ENCODE data around the gene LRRC8B.

LRRC8B gene

GRCh38 chr1:89616844-89617627 is 92.4 kb downstream of the LRRC8B start:
- TF ChIP-seq, protein P1, sequence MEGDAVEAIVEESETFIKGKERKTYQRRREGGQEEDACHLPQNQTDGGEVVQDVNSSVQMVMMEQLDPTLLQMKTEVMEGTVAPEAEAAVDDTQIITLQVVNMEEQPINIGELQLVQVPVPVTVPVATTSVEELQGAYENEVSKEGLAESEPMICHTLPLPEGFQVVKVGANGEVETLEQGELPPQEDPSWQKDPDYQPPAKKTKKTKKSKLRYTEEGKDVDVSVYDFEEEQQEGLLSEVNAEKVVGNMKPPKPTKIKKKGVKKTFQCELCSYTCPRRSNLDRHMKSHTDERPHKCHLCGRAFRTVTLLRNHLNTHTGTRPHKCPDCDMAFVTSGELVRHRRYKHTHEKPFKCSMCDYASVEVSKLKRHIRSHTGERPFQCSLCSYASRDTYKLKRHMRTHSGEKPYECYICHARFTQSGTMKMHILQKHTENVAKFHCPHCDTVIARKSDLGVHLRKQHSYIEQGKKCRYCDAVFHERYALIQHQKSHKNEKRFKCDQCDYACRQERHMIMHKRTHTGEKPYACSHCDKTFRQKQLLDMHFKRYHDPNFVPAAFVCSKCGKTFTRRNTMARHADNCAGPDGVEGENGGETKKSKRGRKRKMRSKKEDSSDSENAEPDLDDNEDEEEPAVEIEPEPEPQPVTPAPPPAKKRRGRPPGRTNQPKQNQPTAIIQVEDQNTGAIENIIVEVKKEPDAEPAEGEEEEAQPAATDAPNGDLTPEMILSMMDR (IDR thresholded peaks at IDR 0.05; ENCODE audit: borderline replicate concordance, control extremely low read depth, extremely low read depth, insufficient read depth, missing control alignments), result no peak
- DNase-seq (ENCODE audit: low spot score), result no peak
- in situ Hi-C loops (cut with MboI; ENCODE audit: low sequenced_read_pairs, unreplicated experiment), result no loop called here

DNA sequence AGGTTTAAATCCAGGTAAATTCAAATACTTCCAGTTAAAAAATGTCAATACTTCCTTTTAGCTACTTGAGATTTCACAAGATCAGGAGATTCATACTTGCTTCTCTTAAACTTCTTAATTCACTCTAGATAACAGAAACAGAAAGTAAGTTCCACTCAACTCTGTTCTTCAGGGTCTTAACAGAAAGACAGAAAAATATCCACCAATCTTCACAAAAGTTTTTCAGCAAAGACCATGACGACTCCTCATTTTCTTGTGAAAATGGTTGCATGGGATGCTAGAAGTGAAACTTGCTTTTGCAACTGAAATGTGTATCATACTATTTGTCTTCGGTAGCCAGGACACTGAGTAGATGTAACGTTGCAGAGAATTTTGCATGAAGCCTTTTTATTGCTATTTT is 96.0 kb downstream of the LRRC8B start:
- no peak for DNase-seq (ENCODE audit: low spot score)
- in situ Hi-C loops (cut with MboI; ENCODE audit: low sequenced_read_pairs, unreplicated experiment), result no loop called here
- TF ChIP-seq, protein P1 (IDR thresholded peaks at IDR 0.05; ENCODE audit: borderline replicate concordance, control extremely low read depth, extremely low read depth, insufficient read depth, missing control alignments), result no peak

DNA sequence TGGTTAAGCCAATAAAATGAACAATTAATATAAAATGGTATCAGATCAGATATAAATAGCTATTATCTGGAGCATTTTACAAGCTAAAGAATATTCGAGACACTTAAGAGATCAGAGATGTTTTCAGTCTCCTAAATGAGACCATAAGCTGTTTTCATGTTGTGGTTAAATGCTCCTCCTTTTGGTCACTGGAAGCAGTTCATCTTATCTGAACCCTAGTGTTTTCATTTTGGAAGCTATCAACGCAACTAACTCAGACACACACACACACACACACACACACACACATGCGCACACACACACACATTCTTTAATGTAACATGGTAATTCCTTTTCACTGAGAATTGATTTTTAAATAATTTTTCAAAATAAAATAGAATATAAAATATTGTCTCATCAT is 98.3 kb downstream of the LRRC8B start:
- in situ Hi-C loops (cut with MboI; ENCODE audit: low sequenced_read_pairs, unreplicated experiment), result no loop called here
- TF ChIP-seq, protein P1 (IDR thresholded peaks at IDR 0.05; ENCODE audit: borderline replicate concordance, control extremely low read depth, extremely low read depth, insufficient read depth, missing control alignments), result no peak
- DNase-seq (ENCODE audit: low spot score), result no peak

DNA sequence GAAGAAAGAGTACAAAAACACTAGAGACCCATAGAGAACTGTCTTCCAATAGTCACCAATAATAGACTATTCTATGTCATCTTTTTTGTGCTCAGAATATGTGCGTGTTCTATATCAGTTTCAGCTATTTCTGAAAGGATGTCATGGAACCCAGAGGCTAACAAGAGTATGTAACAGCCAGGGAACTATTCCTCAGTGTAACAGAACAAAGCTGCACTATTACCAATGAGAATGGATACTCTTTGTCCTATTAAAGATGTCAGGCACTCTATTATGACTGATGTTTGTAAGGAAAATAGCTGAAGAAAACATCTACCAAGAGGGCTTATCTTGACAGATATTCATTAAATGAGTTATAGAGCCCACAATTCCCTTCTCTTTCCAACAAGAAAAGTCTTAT is 99.7 kb downstream of the LRRC8B start:
- in situ Hi-C loops (cut with MboI; ENCODE audit: low sequenced_read_pairs, unreplicated experiment), result no loop called here
- TF ChIP-seq, protein P1 (IDR thresholded peaks at IDR 0.05; ENCODE audit: borderline replicate concordance, control extremely low read depth, extremely low read depth, insufficient read depth, missing control alignments), result no peak
- no peak for DNase-seq (ENCODE audit: low spot score)

GRCh38 chr1:89624715-89625323 is 100.2 kb downstream of the LRRC8B start:
- no peak for DNase-seq (ENCODE audit: low spot score)
- TF ChIP-seq, protein P1 (IDR thresholded peaks at IDR 0.05; ENCODE audit: borderline replicate concordance, control extremely low read depth, extremely low read depth, insufficient read depth, missing control alignments), result no peak
- in situ Hi-C loops (cut with MboI; ENCODE audit: low sequenced_read_pairs, unreplicated experiment), result no loop called here

DNA sequence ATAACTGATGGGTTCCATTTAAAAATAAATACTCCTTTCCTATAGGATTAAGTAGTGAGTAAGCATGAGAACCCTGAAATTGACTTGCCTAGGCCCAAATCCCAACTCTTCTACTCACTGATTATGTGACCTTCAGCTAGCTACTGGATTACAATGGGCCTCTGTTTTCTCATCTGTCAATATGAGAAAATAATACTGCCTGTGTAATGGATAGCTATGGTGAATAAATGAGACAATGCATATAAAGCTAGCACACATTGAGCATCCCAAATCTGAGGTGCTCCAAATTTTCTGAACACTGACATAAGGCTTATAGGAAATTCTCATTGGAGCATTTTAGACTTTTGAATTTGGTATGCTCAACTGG is 103.0 kb downstream of the LRRC8B start:
- in situ Hi-C loops (cut with MboI; ENCODE audit: low sequenced_read_pairs, unreplicated experiment), result no loop called here
- no peak for DNase-seq (ENCODE audit: low spot score)
- TF ChIP-seq, protein P1 (IDR thresholded peaks at IDR 0.05; ENCODE audit: borderline replicate concordance, control extremely low read depth, extremely low read depth, insufficient read depth, missing control alignments), result no peak
